Mammary microvascular endothelial cell (primary cell): ENCODE data around the gene BABAM1. TPM values are rescaled to one million over a fixed set of nuclear protein-coding genes. Genes with fewer than 3 reads are reported as not detected.

Experiments used
- total RNA-seq: library from RNA; depleted of rRNA; stranded (reverse); fragments of >200 nt; gene quantifications from 2 replicates; pipeline ENCODE4 v1.2.3, GENCODE V29; 2015

BABAM1 gene
- 141 and 165 TPM in 2 replicates for total RNA-seq

GRCh38 chr19:17266975-17267788 lies at the start of gene BABAM1:
TSS of gene BABAM1 (plus strand) at chr19:17267443. CDS start at chr19:17268807, 1,364 bp downstream.

GRCh38 chr19:17226002-17226933 lies 41.0 kb upstream of the BABAM1 start, which contains the start of gene OCEL1:
TSS of gene OCEL1 (plus strand) at chr19:17226226. CDS start at chr19:17226248, 22 bp downstream.

DNA sequence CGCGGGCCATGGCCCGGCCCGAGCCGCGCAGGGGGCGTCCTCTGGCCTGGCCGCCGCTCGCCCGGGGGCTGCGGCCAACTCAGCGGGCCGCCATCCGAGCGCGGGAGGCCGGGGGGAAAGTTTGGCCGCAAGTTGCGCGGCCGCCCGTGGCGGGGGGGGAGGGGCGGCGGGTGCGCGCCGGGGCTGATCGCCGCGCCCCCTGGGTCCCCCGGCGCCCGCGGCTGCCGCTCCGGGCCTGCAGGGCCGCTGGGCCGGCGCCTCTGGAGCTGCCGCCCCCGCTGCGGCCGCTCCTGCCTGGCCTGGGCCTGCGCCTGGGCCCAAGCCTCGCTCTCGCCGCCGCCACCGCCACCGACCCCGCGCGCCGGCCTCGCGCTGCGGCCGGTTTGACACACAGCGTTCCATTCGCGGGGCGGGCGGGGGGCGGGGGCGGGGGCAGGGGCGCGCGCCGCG lies 21.7 kb upstream of the BABAM1 start, which contains the start of gene NR2F6:
Gene NR2F6, minus strand, starts transcription at position 385 of the 450 bp plus-strand sequence. CDS start 699 bp downstream, outside the sequence.

GRCh38 chr19:17264641-17264979 lies 2.6 kb upstream of the BABAM1 start, which contains the start of gene USHBP1:
TSS of gene USHBP1 (minus strand) at chr19:17264745. CDS start at chr19:17264299, 446 bp downstream.

DNA sequence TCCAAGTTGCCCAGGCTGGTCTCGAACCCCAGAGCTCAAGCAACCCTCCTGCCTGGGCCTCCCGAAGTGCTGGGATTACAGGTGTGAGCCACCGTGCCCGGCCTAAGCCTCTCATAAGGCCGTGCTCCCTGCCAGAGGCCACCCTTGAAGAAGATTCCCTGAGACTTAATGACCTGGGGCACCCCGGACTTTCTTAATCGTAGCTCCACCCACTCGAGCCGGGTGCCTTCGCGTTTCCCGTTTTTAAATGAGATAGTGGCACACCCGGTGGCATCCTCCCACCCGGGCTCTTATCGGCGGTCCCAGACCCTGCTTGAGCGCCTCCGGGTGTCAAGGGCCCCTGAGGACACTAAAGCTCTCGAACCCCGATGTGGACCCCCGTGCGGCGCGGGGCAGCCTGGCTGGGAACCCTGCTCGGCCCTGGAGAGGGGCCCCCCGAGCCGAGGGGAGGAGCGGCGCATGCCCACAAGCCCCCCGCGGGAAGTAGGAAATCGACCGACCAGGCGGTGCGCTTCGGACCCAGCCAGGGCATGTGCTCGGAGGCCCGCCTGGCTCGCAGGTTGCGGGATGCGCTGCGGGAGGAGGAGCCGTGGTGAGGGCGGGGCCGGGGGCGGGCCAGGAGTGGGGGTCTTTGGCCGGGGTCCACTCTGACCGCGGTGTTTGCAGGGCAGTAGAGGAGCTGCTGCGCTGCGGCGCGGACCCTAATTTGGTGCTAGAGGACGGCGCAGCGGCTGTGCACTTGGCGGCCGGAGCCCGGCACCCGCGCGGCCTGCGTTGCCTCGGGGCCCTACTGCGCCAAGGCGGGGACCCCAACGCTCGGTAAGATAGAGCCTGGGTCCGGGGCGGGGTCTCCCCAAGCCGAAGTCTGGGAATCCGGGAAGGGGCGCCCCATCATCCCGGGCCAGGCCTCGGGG lies 14.4 kb downstream of the BABAM1 start, which contains the start of gene ANKLE1:
Gene ANKLE1, plus strand, starts transcription at position 511 of the 914 bp plus-strand sequence. Its CDS starts 20 bp downstream, at position 531.

DNA sequence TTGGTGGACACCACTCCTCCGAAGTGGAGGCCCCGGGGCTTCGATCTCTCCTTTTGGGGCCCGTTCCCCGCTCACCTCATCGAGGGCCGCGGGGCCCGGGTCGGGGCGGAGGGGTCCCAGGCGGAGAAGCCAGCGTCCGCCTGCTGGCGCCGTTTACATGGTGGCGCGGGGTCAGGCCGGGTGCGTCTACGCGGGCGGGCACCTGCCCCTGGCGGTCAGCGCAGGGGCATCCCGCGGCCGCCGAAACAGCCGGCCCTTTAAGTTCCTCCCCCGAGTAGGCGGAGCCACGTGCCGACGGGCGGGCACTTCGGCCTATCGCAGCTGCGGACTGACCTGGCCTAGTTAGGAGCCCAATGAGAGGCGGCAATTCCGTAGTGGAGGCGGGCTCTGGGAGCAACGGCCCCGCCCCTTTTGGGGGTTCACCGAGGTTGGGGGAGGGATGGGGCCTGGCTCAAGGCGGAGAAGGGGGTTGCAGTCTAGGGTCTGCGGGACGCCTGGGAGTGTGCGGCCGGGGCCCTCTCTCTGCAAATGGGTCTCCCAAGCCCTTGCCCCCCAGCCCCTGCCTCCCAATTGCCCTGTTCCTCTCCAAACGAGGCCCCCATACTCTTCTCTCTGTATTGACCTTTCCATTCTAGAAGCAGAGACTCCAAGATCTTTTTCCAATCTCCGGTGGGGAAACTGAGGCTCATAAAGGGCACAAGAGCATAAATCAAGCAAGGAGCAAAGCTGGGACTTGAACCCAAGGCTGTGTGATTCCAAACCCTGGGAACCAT lies 36.1 kb downstream of the BABAM1 start, which contains the start of gene ABHD8:
Gene ABHD8, minus strand, starts transcription at position 259 of the 773 bp plus-strand sequence. CDS start 1,809 bp downstream, outside the sequence.

GRCh38 chr19:17305517-17306284 lies 38.5 kb downstream of the BABAM1 start, which contains the start of gene MRPL34:
TSS of gene MRPL34 (plus strand) at chr19:17305872. CDS start at chr19:17305893, 21 bp downstream.

DNA sequence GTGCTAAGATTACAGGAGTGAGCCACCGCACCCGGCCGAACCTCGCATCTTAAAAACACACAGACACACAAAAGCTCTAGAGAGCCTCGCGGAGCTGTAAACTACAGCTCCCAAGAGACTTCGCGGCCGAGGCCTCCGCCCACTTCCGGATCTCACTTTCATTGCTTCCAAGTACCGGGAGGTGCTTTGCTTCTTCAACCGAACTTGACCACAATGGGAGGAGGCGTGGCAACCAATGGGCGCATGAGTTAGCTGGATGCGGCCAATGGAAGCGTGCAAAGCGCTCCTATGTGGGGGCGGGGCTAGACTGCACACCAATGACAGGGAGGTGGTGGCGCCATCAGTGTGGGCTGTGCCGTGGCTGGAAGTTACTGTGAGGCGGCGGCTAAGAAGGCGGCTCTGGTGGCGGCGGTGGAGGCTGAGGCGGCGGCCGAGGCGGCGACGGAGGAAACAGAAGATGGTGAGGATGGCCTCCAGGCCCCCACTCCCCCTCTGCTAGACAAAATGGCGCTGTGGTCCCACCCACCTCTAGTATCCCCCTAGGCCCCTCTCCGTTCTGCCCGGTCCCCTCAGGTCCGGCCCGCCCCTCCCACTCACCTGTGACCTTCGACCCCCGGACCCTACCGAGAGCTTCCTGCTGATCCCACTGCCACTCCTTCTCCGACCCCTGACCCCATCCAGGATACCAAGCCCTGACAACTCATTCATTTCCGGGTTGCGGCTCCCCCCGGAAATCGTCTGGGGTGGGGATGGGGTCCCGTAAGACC lies 42.1 kb downstream of the BABAM1 start, which contains the start of gene DDA1:
Gene DDA1, plus strand, starts transcription at position 366 of the 767 bp plus-strand sequence. Its CDS starts 92 bp downstream, at position 458.

Other genes with a start within 250 kb of the BABAM1 start
- gene CPAMD8, start 240.6 kb upstream of the BABAM1 start, total RNA-seq, result 0.20 and 0.80 TPM in 2 replicates
- 12.8 and 15.5 TPM in 2 replicates for gene HAUS8, start 192.0 kb upstream of the BABAM1 start, total RNA-seq
- gene MYO9B, start 191.7 kb upstream of the BABAM1 start, total RNA-seq, result 69.8 and 80.9 TPM in 2 replicates
- gene USE1, start 52.1 kb upstream of the BABAM1 start, total RNA-seq, result 15.0 and 18.3 TPM in 2 replicates
- 2.4 and 8.8 TPM in 2 replicates for gene OCEL1, start 41.2 kb upstream of the BABAM1 start, total RNA-seq
- gene NR2F6, start 21.5 kb upstream of the BABAM1 start, total RNA-seq, result 55.6 and 56.3 TPM in 2 replicates
- gene USHBP1, start 2.7 kb upstream of the BABAM1 start, total RNA-seq, result 16.5 and 23.6 TPM in 2 replicates
- 0.73 and 1.3 TPM in 2 replicates for gene ANKLE1, start 14.5 kb downstream of the BABAM1 start, total RNA-seq
- gene ABHD8, start 36.0 kb downstream of the BABAM1 start, total RNA-seq, result 3.1 and 5.4 TPM in 2 replicates
- 56.7 and 76.8 TPM in 2 replicates for gene MRPL34, start 38.4 kb downstream of the BABAM1 start, total RNA-seq
- gene DDA1, start 42.1 kb downstream of the BABAM1 start, total RNA-seq, result 60.0 TPM in 2 replicates
- gene ANO8, start 67.4 kb downstream of the BABAM1 start, total RNA-seq, result 2.3 TPM in 2 replicates
- 15.0 and 15.3 TPM in 2 replicates for gene GTPBP3, start 70.1 kb downstream of the BABAM1 start, total RNA-seq
- 6.3 and 8.9 TPM in 2 replicates for gene PLVAP, start 109.9 kb downstream of the BABAM1 start, total RNA-seq
- gene CCDC194, start 126.8 kb downstream of the BABAM1 start, total RNA-seq, result not detected in 2 replicates
- 295 and 315 TPM in 2 replicates for gene BST2, start 138.2 kb downstream of the BABAM1 start, total RNA-seq
- gene MVB12A, start 152.6 kb downstream of the BABAM1 start, total RNA-seq, result 68.6 and 75.3 TPM in 2 replicates
- gene TMEM221, start 181.2 kb downstream of the BABAM1 start, total RNA-seq, result not detected in 2 replicates
- gene NXNL1, start 193.5 kb downstream of the BABAM1 start, total RNA-seq, result not detected in 2 replicates
- gene SLC27A1, start 203.1 kb downstream of the BABAM1 start, total RNA-seq, result 7.5 and 8.9 TPM in 2 replicates
- 92.7 and 109 TPM in 2 replicates for gene PGLS, start 244.2 kb downstream of the BABAM1 start, total RNA-seq